ENCODE measurements around the gene UGT2B10. TPM values are rescaled to one million over a fixed set of nuclear protein-coding genes. Genes with fewer than 3 reads are reported as not detected.
"Not testable (repeated sequence)": the region's sequence is repeated elsewhere in the genome, so short reads cannot be mapped to it uniquely, and the experiment has no call there.

Gene UGT2B10
- total RNA-seq, result not detected
- not detected for polyA plus RNA-seq
- long read RNA-seq, donor 1, result 0 reads
- long read RNA-seq, donor 2, result 0 reads

- WGBS, 5 donors, result 62 to 80% (median 68%) methylated on average over 4 of the region's 4 CpGs
- intact Hi-C loops (cut with DNase I; ENCODE audit: low total_unique reads); H3K36me3 ChIP-seq; H3K9me3 ChIP-seq; DNase-seq; H3K4me1 ChIP-seq; H3K27me3 ChIP-seq (replicated peaks in 1 of 7); H3K4me3 ChIP-seq; H3K27ac ChIP-seq: not testable (repeated sequence)
Measured at GRCh38 chr4:68815617-68816409, at the start of gene UGT2B10. UGT2B10 (plus strand) TSS chr4:68815994; CDS start chr4:68816020, 26 bp downstream.

DNA sequence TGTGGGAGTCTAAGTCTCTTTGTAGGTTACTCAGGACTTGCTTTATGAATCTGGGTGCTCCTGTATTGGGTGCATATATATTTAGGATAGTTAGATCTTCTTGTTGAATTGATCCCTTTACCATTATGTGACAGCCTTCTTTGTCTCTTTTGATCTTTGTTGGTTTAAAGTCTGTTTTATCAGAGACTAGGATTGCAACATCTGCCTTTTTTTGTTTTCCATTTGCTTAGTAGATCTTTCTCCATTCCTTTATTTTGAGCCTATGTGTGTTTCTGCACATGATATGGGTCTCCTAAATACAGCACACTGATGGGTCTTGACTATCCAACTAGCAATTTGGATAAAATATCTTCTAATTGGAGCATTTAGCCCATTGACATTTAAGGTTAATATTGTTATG lies 44.0 kb upstream of the UGT2B10 start:
- H3K4me3 ChIP-seq; intact Hi-C loops (cut with DNase I; ENCODE audit: low total_unique reads); H3K27ac ChIP-seq; H3K36me3 ChIP-seq; H3K4me1 ChIP-seq; H3K27me3 ChIP-seq (replicated peaks in 1 of 7); DNase-seq: not testable (repeated sequence)
- peaks cover 0 to 15% (median 0%) of the 10 kb centered on the region in 8 donors for H3K9me3 ChIP-seq

DNA sequence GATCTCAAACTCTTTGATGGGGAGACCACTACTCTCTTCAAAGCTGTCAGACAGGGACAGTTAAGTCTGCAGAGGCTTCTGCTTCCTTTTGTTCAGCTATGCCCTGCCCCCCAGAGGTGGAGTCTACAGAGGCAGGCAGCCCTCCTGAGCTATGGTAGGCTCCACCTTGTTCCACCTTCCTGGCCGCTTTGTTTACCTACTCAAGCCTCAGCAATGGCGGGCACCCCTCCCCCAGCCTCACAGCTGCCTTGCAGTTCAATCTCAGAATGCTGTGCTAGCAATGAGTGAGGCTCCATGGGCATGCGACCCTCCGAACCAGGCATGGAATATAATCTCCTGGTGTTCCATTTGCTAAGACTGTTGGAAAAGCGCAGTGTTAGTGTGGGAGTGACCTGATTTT lies 42.1 kb upstream of the UGT2B10 start:
- peaks cover 0 to 12% (median 0%) of the 10 kb centered on the region in 8 donors for H3K9me3 ChIP-seq
- no peak overlapping the region for H3K4me3 ChIP-seq
- intact Hi-C loops (cut with DNase I; ENCODE audit: low total_unique reads), result no loop called here
- DNase-seq, result no peak
- H3K27me3 ChIP-seq (replicated peaks in 1 of 7), result no peaks in the 10 kb centered on the region
- H3K36me3 ChIP-seq, result no peaks in the 10 kb centered on the region
- H3K4me1 ChIP-seq, result no peaks in the 10 kb centered on the region
- 77 to 90% (median 82%) methylated on average over 5 of the region's 5 CpGs for WGBS, 5 donors
- TF ChIP-seq CTCF (IDR thresholded peaks at IDR 0.05 in 8 of 11, conservative IDR thresholded peaks at IDR 0.05 in 3 of 11), result no peak
- TF ChIP-seq POLR2A (IDR thresholded peaks at IDR 0.05), result no peak
- no peak overlapping the region for H3K27ac ChIP-seq

DNA sequence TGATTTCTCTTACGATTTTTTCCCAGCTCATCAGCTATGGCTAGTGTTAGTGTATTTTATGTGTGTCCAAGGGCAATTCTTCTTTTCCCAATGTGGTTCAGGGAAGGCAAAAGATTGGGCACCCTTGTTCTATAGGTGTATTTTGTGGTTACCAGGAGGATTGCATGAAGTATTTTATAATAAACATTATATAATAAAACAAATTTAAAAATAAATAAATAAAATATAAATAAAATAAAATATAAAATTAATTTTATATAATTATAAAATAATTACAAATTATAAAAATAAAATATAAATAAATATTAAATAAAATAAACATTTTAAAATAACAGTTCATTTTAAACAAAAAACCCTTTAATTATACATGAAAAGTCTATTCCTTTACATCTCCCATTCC lies 35.6 kb upstream of the UGT2B10 start:
- intact Hi-C loops (cut with DNase I; ENCODE audit: low total_unique reads), result no loop called here

DNA sequence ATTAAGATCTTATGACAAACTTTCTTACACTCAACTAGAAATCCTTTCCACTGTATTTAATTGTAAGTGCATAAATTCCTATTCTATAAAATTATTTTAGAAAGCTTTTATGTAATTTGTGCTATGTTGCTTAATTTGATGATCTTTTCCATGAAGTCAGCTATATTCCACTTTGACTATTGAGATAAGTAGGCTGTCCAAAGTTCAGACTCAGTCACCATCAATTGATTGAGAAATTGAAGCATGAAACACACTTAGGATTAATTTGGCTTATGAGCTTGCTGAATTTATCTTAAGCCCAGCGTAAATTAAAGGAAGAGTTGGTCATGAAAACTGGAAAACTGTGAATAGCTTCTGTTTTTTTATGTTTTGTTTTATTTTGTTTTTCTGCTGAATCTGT lies 18.7 kb upstream of the UGT2B10 start:
- intact Hi-C loops (cut with DNase I; ENCODE audit: low total_unique reads), result no loop called here
- no peak for TF ChIP-seq POLR2AphosphoS5 (IDR thresholded peaks at IDR 0.05)
- no peak for TF ChIP-seq POLR2A (IDR thresholded peaks at IDR 0.05)
- TF ChIP-seq CTCF (IDR thresholded peaks at IDR 0.05 in 8 of 11, conservative IDR thresholded peaks at IDR 0.05 in 3 of 11), result no peak

More for the DNA sequence above, 35.6 kb upstream of the UGT2B10 start:
- H3K9me3 ChIP-seq, result peaks cover 0 to 43% (median 35%) of the 10 kb centered on the region in 8 donors
- H3K36me3 ChIP-seq, result no peaks in the 10 kb centered on the region
- no peaks in the 10 kb centered on the region for H3K4me1 ChIP-seq
- TF ChIP-seq POLR2A (IDR thresholded peaks at IDR 0.05) (no peak), POLR2AphosphoS5 (IDR thresholded peaks at IDR 0.05) (no peak), CTCF (IDR thresholded peaks at IDR 0.05 in 8 of 11, conservative IDR thresholded peaks at IDR 0.05 in 3 of 11) (no peak)
- H3K27me3 ChIP-seq (replicated peaks in 1 of 7), result no peaks in the 10 kb centered on the region
- H3K27ac ChIP-seq, result no peak overlapping the region
- no peak overlapping the region for H3K4me3 ChIP-seq
- 75 to 91% (median 82%) methylated on average over 1 of the region's 1 CpG for WGBS, 5 donors
- no peak for DNase-seq

More for the DNA sequence above, 18.7 kb upstream of the UGT2B10 start:
- DNase-seq, result no peak
- no peak overlapping the region for H3K27ac ChIP-seq
- H3K4me1 ChIP-seq, result no peaks in the 10 kb centered on the region
- WGBS, 5 donors, result 56 to 66% (median 64%) methylated on average over 1 of the region's 1 CpG
- H3K9me3 ChIP-seq, result no peaks in the 10 kb centered on the region
- H3K4me3 ChIP-seq, result no peak overlapping the region
- no peaks in the 10 kb centered on the region for H3K27me3 ChIP-seq (replicated peaks in 1 of 7)
- no peaks in the 10 kb centered on the region for H3K36me3 ChIP-seq
